CD4-positive, alpha-beta T cell treated with Interleukin-1 beta for 1 hour (primary cell): Measurements from ENCODE around the gene NEK3.
"Not testable (repeated sequence)": the region's sequence is repeated elsewhere in the genome, so short reads cannot be mapped to it uniquely, and the experiment has no call there.

Experiments used
- DNase-seq, 2 donors: peaks; one replicate each; pipeline ENCODE4 v3.0.0-alpha.2; 2020 to 2022

Gene NEK3

GRCh38 chr13:52165411-52165810 lies 6.0 kb upstream of the NEK3 start:
- DNase-seq, result no peak

- no peak for DNase-seq
Observed at GRCh38 chr13:52164989-52165388, 5.6 kb upstream of the NEK3 start.

- DNase-seq, result not testable (repeated sequence)
Observed at GRCh38 chr13:52163878-52164277, 4.5 kb upstream of the NEK3 start.

GRCh38 chr13:52162279-52163101 lies 3.1 kb upstream of the NEK3 start:
- no peak for DNase-seq

- no peak for DNase-seq
Observed at GRCh38 chr13:52161181-52161646, 1.8 kb upstream of the NEK3 start.

- DNase-seq, result no peak
Observed at GRCh38 chr13:52160506-52160905, 1.1 kb upstream of the NEK3 start.

GRCh38 chr13:52160053-52160452 lies 656 bp upstream of the NEK3 start:
- no peak for DNase-seq

- no peak for DNase-seq
Observed at GRCh38 chr13:52158629-52159158, 703 bp downstream of the NEK3 start.

- DNase-seq, result no peak
Observed at GRCh38 chr13:52156724-52157261, 2.6 kb downstream of the NEK3 start.

GRCh38 chr13:52155177-52155576 lies 4.2 kb downstream of the NEK3 start:
- no peak for DNase-seq

GRCh38 chr13:52147225-52147624 lies 12.2 kb downstream of the NEK3 start:
- DNase-seq, result no peak

GRCh38 chr13:52141299-52141698 lies 18.1 kb downstream of the NEK3 start:
- DNase-seq, result no peak

GRCh38 chr13:52137489-52137888 lies 21.9 kb downstream of the NEK3 start:
- DNase-seq, result no peak

- DNase-seq, result no peak
Observed at GRCh38 chr13:52136763-52137162, 22.6 kb downstream of the NEK3 start.

- no peak for DNase-seq
Observed at GRCh38 chr13:52130641-52131040, 28.8 kb downstream of the NEK3 start.

- DNase-seq, result peak; percentile 41 to 52
Observed at GRCh38 chr13:52128714-52129700, 30.4 kb downstream of the NEK3 start, which contains the start of gene NEK5. Gene NEK5, minus strand, starts transcription at chr13:52129073. Its CDS starts 1,591 bp downstream, at chr13:52127482.

GRCh38 chr13:52127783-52128702 lies 31.4 kb downstream of the NEK3 start:
- peak; percentile 49 to 73 for DNase-seq

GRCh38 chr13:52127378-52127777 lies 32.0 kb downstream of the NEK3 start:
- no peak for DNase-seq

GRCh38 chr13:52125547-52125946 lies 33.9 kb downstream of the NEK3 start:
- no peak for DNase-seq

GRCh38 chr13:52118595-52118994 lies 40.8 kb downstream of the NEK3 start:
- no peak for DNase-seq

GRCh38 chr13:52118095-52118494 lies 41.3 kb downstream of the NEK3 start:
- no peak for DNase-seq

GRCh38 chr13:52112591-52112990 lies 46.8 kb downstream of the NEK3 start:
- no peak for DNase-seq
